Activated CD4-positive, CD25-positive, alpha-beta regulatory T cell (primary cell): ENCODE data around the gene MAGI1.
"Not testable (repeated sequence)": the region's sequence is repeated elsewhere in the genome, so short reads cannot be mapped to it uniquely, and the experiment has no call there.

Experiments
- DNase-seq, 4 experiments: peaks; one replicate each; lab custom pipeline; 2025; lab: John Stamatoyannopoulos, UW

Gene MAGI1

GRCh38 chr3:65904016-65904415, 134.7 kb downstream of the MAGI1 start:
- no peak for DNase-seq

- DNase-seq = no peak
Observed at GRCh38 chr3:65902304-65902793, 136.4 kb downstream of the MAGI1 start.

GRCh38 chr3:65901226-65901625, 137.5 kb downstream of the MAGI1 start:
- no peak for DNase-seq

- DNase-seq = no peak
Observed at GRCh38 chr3:65899226-65899625, 139.5 kb downstream of the MAGI1 start.

GRCh38 chr3:65897766-65898165, 141.0 kb downstream of the MAGI1 start:
- DNase-seq = no peak

GRCh38 chr3:65896321-65896720, 142.4 kb downstream of the MAGI1 start:
- no peak for DNase-seq

- DNase-seq = no peak
Observed at GRCh38 chr3:65894679-65895453, 143.9 kb downstream of the MAGI1 start.

GRCh38 chr3:65894126-65894525, 144.6 kb downstream of the MAGI1 start:
- no peak for DNase-seq

GRCh38 chr3:65893631-65894030, 145.1 kb downstream of the MAGI1 start:
- no peak for DNase-seq

GRCh38 chr3:65891477-65891876, 147.2 kb downstream of the MAGI1 start:
- not testable (repeated sequence) for DNase-seq

- no peak for DNase-seq
Observed at GRCh38 chr3:65890328-65890727, 148.4 kb downstream of the MAGI1 start.

- DNase-seq = no peak
Observed at GRCh38 chr3:65889707-65890099, 149.0 kb downstream of the MAGI1 start.

GRCh38 chr3:65888980-65889706, 149.6 kb downstream of the MAGI1 start:
- no peak for DNase-seq

GRCh38 chr3:65888196-65888595, 150.5 kb downstream of the MAGI1 start:
- DNase-seq = no peak

GRCh38 chr3:65886391-65886790, 152.3 kb downstream of the MAGI1 start:
- DNase-seq = no peak

- no peak for DNase-seq
Observed at GRCh38 chr3:65884071-65884470, 154.6 kb downstream of the MAGI1 start.

GRCh38 chr3:65883613-65884012, 155.1 kb downstream of the MAGI1 start:
- DNase-seq = no peak

- no peak for DNase-seq
Observed at GRCh38 chr3:65880350-65880749, 158.4 kb downstream of the MAGI1 start.

- no peak for DNase-seq
Observed at GRCh38 chr3:65879372-65879771, 159.3 kb downstream of the MAGI1 start.

GRCh38 chr3:65878831-65879230, 159.9 kb downstream of the MAGI1 start:
- no peak for DNase-seq

- no peak for DNase-seq
Observed at GRCh38 chr3:65877160-65877559, 161.6 kb downstream of the MAGI1 start.

- no peak for DNase-seq
Observed at GRCh38 chr3:65876028-65876420, 162.7 kb downstream of the MAGI1 start.

GRCh38 chr3:65875393-65876027, 163.2 kb downstream of the MAGI1 start:
- DNase-seq = no peak
